ENCODE measurements around the gene HSBP1L1. TPM values are rescaled to one million over a fixed set of nuclear protein-coding genes. Genes with fewer than 3 reads are reported as not detected.
"Not testable (repeated sequence)": the region's sequence is repeated elsewhere in the genome, so short reads cannot be mapped to it uniquely, and the experiment has no call there.

HSBP1L1 gene
- total RNA-seq, 4 donors from 2014 or later = 34.7 to 77.3 (median 62.2) TPM

GRCh38 chr18:79987566-79987965, 23.1 kb downstream of the HSBP1L1 start:
- peak overlapping the region; percentile 78 for H3K4me3 ChIP-seq (ENCODE audit: low read depth, poor library complexity, severe bottlenecking)
- DNase-seq (ENCODE audit: low spot score in 2 of 2) = no peak
- 0 to 1% methylated on average over 6 of the region's 6 CpGs for WGBS, 2 donors
- TF ChIP-seq POLR2A (IDR thresholded peaks at IDR 0.05) (no peak), CTCF (IDR thresholded peaks at IDR 0.05) (no peak)
- intact Hi-C loops (cut with DNase I; ENCODE audit: low total_unique reads) = no loop called here

- TF ChIP-seq CTCF (IDR thresholded peaks at IDR 0.05) (no peak), POLR2A (IDR thresholded peaks at IDR 0.05) (no peak)
- peak; percentile 29 to 90 for DNase-seq (ENCODE audit: low spot score in 2 of 2)
- intact Hi-C loops (cut with DNase I; ENCODE audit: low total_unique reads) = loop anchor here (2.0 kb wide), 1 partner anchor 37 kb away; the partner anchor contains the start of gene SLC66A2
- 0% methylated on average over 26 to 47 of the region's 48 CpGs for WGBS, 2 donors
- peak overlapping the region; percentile 78 for H3K4me3 ChIP-seq (ENCODE audit: low read depth, poor library complexity, severe bottlenecking)
Observed at GRCh38 chr18:79988071-79988450, 23.6 kb downstream of the HSBP1L1 start.

- peak; percentile 77 to 96 for DNase-seq (ENCODE audit: low spot score in 2 of 2)
- WGBS, 2 donors = 0 to 1% methylated on average over 39 to 52 of the region's 71 CpGs
- H3K4me3 ChIP-seq (ENCODE audit: low read depth, poor library complexity, severe bottlenecking) = peak within 1 kb of the TSS; percentile 78
- intact Hi-C loops (cut with DNase I; ENCODE audit: low total_unique reads) = loop anchor here (2.0 kb wide), 1 partner anchor 38 kb away; the partner anchor contains the start of gene SLC66A2
- peak in 1 of 2 donors; percentile 71 for TF ChIP-seq POLR2A (IDR thresholded peaks at IDR 0.05)
- TF ChIP-seq CTCF (IDR thresholded peaks at IDR 0.05) = no peak
Observed at GRCh38 chr18:79988451-79989194, 24.2 kb downstream of the HSBP1L1 start, which contains the start of gene TXNL4A. TXNL4A (minus strand) TSS chr18:79988563; CDS start chr18:79988392, 171 bp downstream.

GRCh38 chr18:79989195-79989497, 24.7 kb downstream of the HSBP1L1 start:
- TF ChIP-seq CTCF (IDR thresholded peaks at IDR 0.05) = no peak
- no peak overlapping the region for H3K4me3 ChIP-seq (ENCODE audit: low read depth, poor library complexity, severe bottlenecking)
- intact Hi-C loops (cut with DNase I; ENCODE audit: low total_unique reads) = loop anchor here (2.0 kb wide), 1 partner anchor 38 kb away; the partner anchor contains the start of gene SLC66A2
- no peak for DNase-seq (ENCODE audit: low spot score in 2 of 2)
- 45 to 50% methylated on average over 14 of the region's 14 CpGs for WGBS, 2 donors

GRCh38 chr18:79991494-79991893, 27.1 kb downstream of the HSBP1L1 start:
- no peak for DNase-seq (ENCODE audit: low spot score in 2 of 2)
- 75 to 80% methylated on average over 2 of the region's 2 CpGs for WGBS, 2 donors
- H3K4me3 ChIP-seq (ENCODE audit: low read depth, poor library complexity, severe bottlenecking) = no peak overlapping the region
- TF ChIP-seq POLR2A (IDR thresholded peaks at IDR 0.05) (no peak), CTCF (IDR thresholded peaks at IDR 0.05) (no peak)
- intact Hi-C loops (cut with DNase I; ENCODE audit: low total_unique reads) = loop anchor here (5.0 kb wide), 1 partner anchor 1094 kb away; no protein-coding TSS in a partner anchor

- intact Hi-C loops (cut with DNase I; ENCODE audit: low total_unique reads); H3K4me3 ChIP-seq (ENCODE audit: low read depth, poor library complexity, severe bottlenecking); DNase-seq (ENCODE audit: low spot score in 2 of 2): not testable (repeated sequence)
- WGBS, 2 donors = 80 to 86% methylated on average over 2 of the region's 2 CpGs
Observed at GRCh38 chr18:79999701-80000100, 35.3 kb downstream of the HSBP1L1 start.
